Neural cell (in vitro differentiated cells): ENCODE results near the gene MAG.

Experiments
- EP300 ChIP-seq: fragments of 450-650 bp; conservative IDR thresholded peaks from 2 replicates; pipeline ENCODE4 v1.6.1; 2014; ENCODE audit warnings: antibody characterized with exemption, mild to moderate bottlenecking, moderate library complexity; ENCODE audit not compliant: poor library complexity, severe bottlenecking
- TF ChIP-seq, protein P1 (sequence below): fragments of 450-650 bp; IDR thresholded peaks from 2 replicates; pipeline ENCODE4 v1.5.1; 2014; ENCODE audit warnings: antibody characterized with exemption, mild to moderate bottlenecking, moderate library complexity; ENCODE audit not compliant: poor library complexity, severe bottlenecking
- TF ChIP-seq, protein P2 (sequence below): IDR thresholded peaks from 2 replicates; pipeline ENCODE4 v1.6.1; 2012; ENCODE audit warnings: borderline replicate concordance

DNA sequence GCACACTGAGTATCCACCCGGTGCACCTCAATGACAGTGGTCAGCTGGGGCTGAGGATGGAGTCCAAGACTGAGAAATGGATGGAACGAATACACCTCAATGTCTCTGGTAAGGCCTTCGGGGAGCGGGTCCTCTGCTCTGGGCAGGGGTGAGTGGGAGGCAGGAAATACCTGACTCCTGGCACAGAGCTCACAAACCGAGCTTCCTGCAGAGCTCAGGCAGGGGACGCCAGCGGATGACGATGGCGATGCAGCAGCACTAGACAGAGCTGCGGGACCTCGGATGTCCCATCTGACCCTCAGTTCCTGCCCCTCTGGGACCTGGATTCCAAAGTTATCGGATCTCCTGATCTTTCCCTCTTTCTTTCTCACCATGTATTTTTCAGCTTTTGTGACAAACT lies 40.9 kb downstream of the MAG start:
- TF ChIP-seq, protein P1, sequence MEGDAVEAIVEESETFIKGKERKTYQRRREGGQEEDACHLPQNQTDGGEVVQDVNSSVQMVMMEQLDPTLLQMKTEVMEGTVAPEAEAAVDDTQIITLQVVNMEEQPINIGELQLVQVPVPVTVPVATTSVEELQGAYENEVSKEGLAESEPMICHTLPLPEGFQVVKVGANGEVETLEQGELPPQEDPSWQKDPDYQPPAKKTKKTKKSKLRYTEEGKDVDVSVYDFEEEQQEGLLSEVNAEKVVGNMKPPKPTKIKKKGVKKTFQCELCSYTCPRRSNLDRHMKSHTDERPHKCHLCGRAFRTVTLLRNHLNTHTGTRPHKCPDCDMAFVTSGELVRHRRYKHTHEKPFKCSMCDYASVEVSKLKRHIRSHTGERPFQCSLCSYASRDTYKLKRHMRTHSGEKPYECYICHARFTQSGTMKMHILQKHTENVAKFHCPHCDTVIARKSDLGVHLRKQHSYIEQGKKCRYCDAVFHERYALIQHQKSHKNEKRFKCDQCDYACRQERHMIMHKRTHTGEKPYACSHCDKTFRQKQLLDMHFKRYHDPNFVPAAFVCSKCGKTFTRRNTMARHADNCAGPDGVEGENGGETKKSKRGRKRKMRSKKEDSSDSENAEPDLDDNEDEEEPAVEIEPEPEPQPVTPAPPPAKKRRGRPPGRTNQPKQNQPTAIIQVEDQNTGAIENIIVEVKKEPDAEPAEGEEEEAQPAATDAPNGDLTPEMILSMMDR: no peak
- no peak for TF ChIP-seq EP300
- TF ChIP-seq, protein P2, sequence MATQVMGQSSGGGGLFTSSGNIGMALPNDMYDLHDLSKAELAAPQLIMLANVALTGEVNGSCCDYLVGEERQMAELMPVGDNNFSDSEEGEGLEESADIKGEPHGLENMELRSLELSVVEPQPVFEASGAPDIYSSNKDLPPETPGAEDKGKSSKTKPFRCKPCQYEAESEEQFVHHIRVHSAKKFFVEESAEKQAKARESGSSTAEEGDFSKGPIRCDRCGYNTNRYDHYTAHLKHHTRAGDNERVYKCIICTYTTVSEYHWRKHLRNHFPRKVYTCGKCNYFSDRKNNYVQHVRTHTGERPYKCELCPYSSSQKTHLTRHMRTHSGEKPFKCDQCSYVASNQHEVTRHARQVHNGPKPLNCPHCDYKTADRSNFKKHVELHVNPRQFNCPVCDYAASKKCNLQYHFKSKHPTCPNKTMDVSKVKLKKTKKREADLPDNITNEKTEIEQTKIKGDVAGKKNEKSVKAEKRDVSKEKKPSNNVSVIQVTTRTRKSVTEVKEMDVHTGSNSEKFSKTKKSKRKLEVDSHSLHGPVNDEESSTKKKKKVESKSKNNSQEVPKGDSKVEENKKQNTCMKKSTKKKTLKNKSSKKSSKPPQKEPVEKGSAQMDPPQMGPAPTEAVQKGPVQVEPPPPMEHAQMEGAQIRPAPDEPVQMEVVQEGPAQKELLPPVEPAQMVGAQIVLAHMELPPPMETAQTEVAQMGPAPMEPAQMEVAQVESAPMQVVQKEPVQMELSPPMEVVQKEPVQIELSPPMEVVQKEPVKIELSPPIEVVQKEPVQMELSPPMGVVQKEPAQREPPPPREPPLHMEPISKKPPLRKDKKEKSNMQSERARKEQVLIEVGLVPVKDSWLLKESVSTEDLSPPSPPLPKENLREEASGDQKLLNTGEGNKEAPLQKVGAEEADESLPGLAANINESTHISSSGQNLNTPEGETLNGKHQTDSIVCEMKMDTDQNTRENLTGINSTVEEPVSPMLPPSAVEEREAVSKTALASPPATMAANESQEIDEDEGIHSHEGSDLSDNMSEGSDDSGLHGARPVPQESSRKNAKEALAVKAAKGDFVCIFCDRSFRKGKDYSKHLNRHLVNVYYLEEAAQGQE: no peak
